Fibroblast of lung (primary cell): ENCODE results near the gene ZNF75A. TPM values are rescaled to one million over a fixed set of nuclear protein-coding genes. Genes with fewer than 3 reads are reported as not detected.

ENCODE experiments used
- DNase-seq, 2 donors: peaks; one replicate each; pipeline versions ENCODE4 v3.0.0 to v3.0.0-alpha.2; 2010; ENCODE audit warnings: low read depth in 2 of 2
- H2AFZ ChIP-seq: 2 replicates; pipeline ENCODE4 v1.5.1; 2012; ENCODE audit warnings: low read length, control low read depth, inconsistent platforms
- H3K27ac ChIP-seq: 2 replicates; pipeline ENCODE4 v1.5.1; 2011; ENCODE audit warnings: low read length, control low read depth; ENCODE audit not compliant: insufficient read depth
- H3K27me3 ChIP-seq: 2 replicates; pipeline ENCODE4 v1.5.1; 2011; ENCODE audit warnings: mild to moderate bottlenecking, low read length; ENCODE audit not compliant: control insufficient read depth, insufficient read depth
- H3K36me3 ChIP-seq: 2 replicates; pipeline ENCODE4 v1.5.1; 2011; ENCODE audit warnings: low read length; ENCODE audit not compliant: control insufficient read depth, insufficient read depth
- H3K4me1 ChIP-seq: 2 replicates; pipeline ENCODE4 v1.5.1; 2011; ENCODE audit warnings: low read length; ENCODE audit not compliant: control insufficient read depth, insufficient read depth; ENCODE audit errors: extremely low read depth
- H3K4me2 ChIP-seq: 2 replicates; pipeline ENCODE4 v1.5.1; 2011; ENCODE audit warnings: low read length, control low read depth; ENCODE audit not compliant: insufficient read depth; ENCODE audit errors: extremely low read depth
- H3K4me3 ChIP-seq, 4 experiments: fragments of 200-600 bp in 1 of 4; sonication (generic) in 1 of 4; replicated peaks in 1 of 4; 2 replicates each; pipeline ENCODE4 v1.5.1; 2011 to 2016; ENCODE audit warnings: low read length in 4 of 4, low read depth in 3 of 4, mild to moderate bottlenecking in 3 of 4, control low read depth in 2 of 4, inconsistent platforms in 1 of 4, mixed read lengths in 1 of 4; ENCODE audit not compliant: insufficient read depth in 1 of 4; ENCODE audit errors: control extremely low read depth in 1 of 4
- H3K79me2 ChIP-seq: 2 replicates; pipeline ENCODE4 v1.5.1; 2012; ENCODE audit warnings: mild to moderate bottlenecking, low read length, inconsistent platforms; ENCODE audit not compliant: control insufficient read depth, insufficient read depth
- H3K9ac ChIP-seq: 2 replicates; pipeline ENCODE4 v1.5.1; 2011; ENCODE audit warnings: mild to moderate bottlenecking, low read length, control low read depth; ENCODE audit not compliant: insufficient read depth
- H3K9me3 ChIP-seq: 2 replicates; pipeline ENCODE4 v1.5.1; 2012; ENCODE audit warnings: low read depth, low read length; ENCODE audit not compliant: control insufficient read depth, insufficient read depth
- H4K20me1 ChIP-seq: 2 replicates; pipeline ENCODE4 v1.5.1; 2011; ENCODE audit warnings: low read length; ENCODE audit not compliant: control insufficient read depth, insufficient read depth; ENCODE audit errors: extremely low read depth
- EZH2 ChIP-seq: IDR thresholded peaks from 2 replicates; pipeline ENCODE4 v1.5.1; 2012; ENCODE audit warnings: low read length, control low read depth, mild to moderate bottlenecking; ENCODE audit errors: missing control alignments
- polyA plus RNA-seq, 2 donors: library from polyadenylated mRNA; depleted of rRNA in 1 of 2; stranded (reverse) in 1 of 2; unstranded in 1 of 2; fragments of >200 nt; gene quantifications; 2 replicates each; pipeline ENCODE4 v1.2.1, GENCODE V29; 2011 to 2012; ENCODE audit warnings: missing spikeins in 1 of 2
- total RNA-seq: library from RNA; depleted of rRNA; stranded (reverse); fragments of >200 nt; gene quantifications from 2 replicates; pipeline ENCODE4 v1.2.1, GENCODE V29; 2014
- TF ChIP-seq, protein P1 (sequence below), 2 donors: IDR thresholded peaks in 1 of 2; conservative IDR thresholded peaks in 1 of 2; 1 replicate in 1 of 2; 2 replicates in 1 of 2; pipeline ENCODE4 v1.5.1; 2011 to 2012; ENCODE audit warnings: low read length in 2 of 2, control low read depth in 1 of 2, inconsistent platforms in 1 of 2, low read depth in 1 of 2, mild to moderate bottlenecking in 1 of 2

ZNF75A gene
- total and polyA plus RNA-seq, 2 donors (not counting 1 experiment from before 2014, with no cell fraction given) = 14.4 to 24.3 TPM

DNA sequence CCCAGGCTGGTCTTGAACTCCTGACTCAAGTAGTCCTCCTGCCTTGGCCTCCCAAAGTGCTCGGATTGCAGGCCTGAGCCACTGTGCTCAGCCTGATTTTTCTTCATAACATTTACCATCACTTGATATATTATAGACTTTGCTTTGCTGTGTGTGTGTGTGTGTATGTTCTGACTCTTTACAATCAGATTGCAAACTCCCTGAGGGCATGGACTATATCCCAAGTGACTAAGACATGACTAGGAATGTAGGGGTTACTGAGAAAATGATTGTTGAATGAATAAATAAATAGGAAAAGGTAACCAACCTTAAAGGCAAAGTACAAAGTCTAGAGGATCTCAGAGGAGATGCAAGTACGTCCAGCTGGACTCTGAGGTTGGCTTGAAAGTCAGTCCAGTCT lies 40.7 kb downstream of the ZNF75A start:
- no peak for TF ChIP-seq EZH2
- TF ChIP-seq, protein P1, sequence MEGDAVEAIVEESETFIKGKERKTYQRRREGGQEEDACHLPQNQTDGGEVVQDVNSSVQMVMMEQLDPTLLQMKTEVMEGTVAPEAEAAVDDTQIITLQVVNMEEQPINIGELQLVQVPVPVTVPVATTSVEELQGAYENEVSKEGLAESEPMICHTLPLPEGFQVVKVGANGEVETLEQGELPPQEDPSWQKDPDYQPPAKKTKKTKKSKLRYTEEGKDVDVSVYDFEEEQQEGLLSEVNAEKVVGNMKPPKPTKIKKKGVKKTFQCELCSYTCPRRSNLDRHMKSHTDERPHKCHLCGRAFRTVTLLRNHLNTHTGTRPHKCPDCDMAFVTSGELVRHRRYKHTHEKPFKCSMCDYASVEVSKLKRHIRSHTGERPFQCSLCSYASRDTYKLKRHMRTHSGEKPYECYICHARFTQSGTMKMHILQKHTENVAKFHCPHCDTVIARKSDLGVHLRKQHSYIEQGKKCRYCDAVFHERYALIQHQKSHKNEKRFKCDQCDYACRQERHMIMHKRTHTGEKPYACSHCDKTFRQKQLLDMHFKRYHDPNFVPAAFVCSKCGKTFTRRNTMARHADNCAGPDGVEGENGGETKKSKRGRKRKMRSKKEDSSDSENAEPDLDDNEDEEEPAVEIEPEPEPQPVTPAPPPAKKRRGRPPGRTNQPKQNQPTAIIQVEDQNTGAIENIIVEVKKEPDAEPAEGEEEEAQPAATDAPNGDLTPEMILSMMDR (conservative IDR thresholded peaks at IDR 0.05 in 1 of 2, IDR thresholded peaks at IDR 0.05 in 1 of 2; ENCODE audit: low read depth in 1 of 2, low read length in 2 of 2) = no peak

DNA sequence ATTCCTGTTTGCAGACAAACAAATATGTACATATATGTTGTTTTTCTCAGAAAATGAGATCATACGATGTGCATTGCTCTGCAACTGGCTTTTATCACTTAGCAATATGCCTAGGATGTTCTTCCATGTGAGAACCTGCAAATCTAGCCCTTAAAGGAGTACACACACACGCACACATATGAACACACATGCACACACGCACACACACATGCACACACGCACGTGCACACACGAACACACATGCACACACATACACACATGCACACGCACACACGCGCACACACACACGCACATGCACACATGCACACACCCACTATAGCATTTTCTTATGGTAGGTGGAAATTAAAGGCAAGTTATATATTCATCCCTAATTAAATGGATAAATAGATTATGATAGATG lies 42.3 kb downstream of the ZNF75A start:
- H3K4me1 ChIP-seq = no peaks in the 10 kb centered on the region
- no peaks in the 10 kb centered on the region for H3K27me3 ChIP-seq
- no peak for DNase-seq
- no peak overlapping the region for H3K27ac ChIP-seq
- H3K9ac ChIP-seq = no peak overlapping the region
- no peaks in the 10 kb centered on the region for H3K36me3 ChIP-seq
- no peak overlapping the region for H2AFZ ChIP-seq
- no peaks in the 10 kb centered on the region for H3K79me2 ChIP-seq
- no peaks in the 10 kb centered on the region for H4K20me1 ChIP-seq
- H3K4me3 ChIP-seq = no peak overlapping the region
- no peak overlapping the region for H3K4me2 ChIP-seq
- H3K9me3 ChIP-seq = no peaks in the 10 kb centered on the region
- no peak for TF ChIP-seq EZH2
- TF ChIP-seq, protein P1 (conservative IDR thresholded peaks at IDR 0.05 in 1 of 2, IDR thresholded peaks at IDR 0.05 in 1 of 2; ENCODE audit: low read depth in 1 of 2, low read length in 2 of 2) = no peak

More for the DNA sequence above, 40.7 kb downstream of the ZNF75A start:
- H3K27me3 ChIP-seq = no peaks in the 10 kb centered on the region
- DNase-seq = no peak
- H3K4me2 ChIP-seq = no peak overlapping the region
- no peak overlapping the region for H3K4me3 ChIP-seq
- no peaks in the 10 kb centered on the region for H3K9me3 ChIP-seq
- H3K27ac ChIP-seq = no peak overlapping the region
- H3K9ac ChIP-seq = no peak overlapping the region
- H3K36me3 ChIP-seq = no peaks in the 10 kb centered on the region
- H3K79me2 ChIP-seq = no peaks in the 10 kb centered on the region
- H3K4me1 ChIP-seq = no peaks in the 10 kb centered on the region
- H4K20me1 ChIP-seq = no peaks in the 10 kb centered on the region
- no peak overlapping the region for H2AFZ ChIP-seq

DNA sequence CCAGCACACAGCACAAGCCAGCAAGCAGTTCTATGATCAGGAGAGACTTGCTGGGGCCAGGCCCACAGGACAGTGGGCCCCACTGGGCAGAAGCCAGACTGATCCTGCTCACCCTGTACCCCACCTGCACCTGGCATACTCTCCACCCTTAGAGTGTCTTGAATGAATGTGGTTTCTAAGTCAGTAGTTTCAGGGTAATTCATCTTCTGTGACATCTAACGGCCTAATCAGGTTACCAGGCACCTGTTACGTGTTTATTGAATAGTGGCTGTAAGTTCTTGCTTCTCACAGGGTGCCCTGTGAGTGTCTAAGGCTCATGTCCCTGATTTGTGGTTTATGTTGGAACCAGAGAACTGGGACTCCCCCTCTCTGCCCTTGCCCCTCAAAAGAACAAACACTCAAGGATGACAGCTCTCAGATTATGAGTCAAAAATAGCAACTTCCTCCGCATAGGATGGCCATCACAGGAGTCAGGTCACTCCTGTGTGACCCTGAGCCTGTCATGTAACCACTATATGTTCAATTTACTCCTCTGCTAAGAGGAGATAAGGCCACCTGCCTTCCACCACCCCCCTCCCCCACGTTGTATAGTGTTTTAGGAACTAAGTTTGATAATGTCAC lies 43.4 kb downstream of the ZNF75A start:
- H4K20me1 ChIP-seq = no peaks in the 10 kb centered on the region
- H3K9ac ChIP-seq = no peak overlapping the region
- no peak for TF ChIP-seq EZH2
- TF ChIP-seq, protein P1 (conservative IDR thresholded peaks at IDR 0.05 in 1 of 2, IDR thresholded peaks at IDR 0.05 in 1 of 2; ENCODE audit: low read depth in 1 of 2, low read length in 2 of 2) = no peak

More for the DNA sequence above, 43.4 kb downstream of the ZNF75A start:
- Histone ChIP-seq H3K4me1 (no peaks in the 10 kb centered on the region), H3K9me3 (no peaks in the 10 kb centered on the region), H3K4me2 (no peak overlapping the region), H3K27ac (no peak overlapping the region), H2AFZ (no peak overlapping the region), H3K4me3 (no peak overlapping the region), H3K27me3 (no peaks in the 10 kb centered on the region), H3K79me2 (no peaks in the 10 kb centered on the region), H3K36me3 (no peaks in the 10 kb centered on the region)
- no peak for DNase-seq
